Stimulated activated CD8-positive, alpha-beta memory T cell treated with anti-CD3 and anti-CD28 coated beads, Interleukin-15, amount 100 ng/mL, for 1 hour (primary cell): ENCODE data around the gene TIGD4.
"Not testable (repeated sequence)": the region's sequence is repeated elsewhere in the genome, so short reads cannot be mapped to it uniquely, and the experiment has no call there.

ENCODE experiments used
- DNase-seq: peaks from one replicate; pipeline ENCODE4 v3.0.0-alpha.2; 2020; ENCODE audit warnings: low read depth

The TIGD4 gene

GRCh38 chr4:152780267-152780778 lies 793 bp upstream of the TIGD4 start:
- DNase-seq, result no peak

- DNase-seq, result peak; percentile 4
Observed at GRCh38 chr4:152778656-152779512, 646 bp downstream of the TIGD4 start.

- DNase-seq, result no peak
Observed at GRCh38 chr4:152777488-152777887, 2.0 kb downstream of the TIGD4 start.

- no peak for DNase-seq
Observed at GRCh38 chr4:152776352-152776751, 3.2 kb downstream of the TIGD4 start.

- no peak for DNase-seq
Observed at GRCh38 chr4:152773953-152774352, 5.6 kb downstream of the TIGD4 start.

GRCh38 chr4:152773339-152773738 lies 6.2 kb downstream of the TIGD4 start:
- DNase-seq, result no peak

- DNase-seq, result no peak
Observed at GRCh38 chr4:152771741-152772533, 7.6 kb downstream of the TIGD4 start.

GRCh38 chr4:152765069-152765737 lies 14.3 kb downstream of the TIGD4 start:
- DNase-seq, result not testable (repeated sequence)

- DNase-seq, result no peak
Observed at GRCh38 chr4:152763796-152764195, 15.7 kb downstream of the TIGD4 start.

- no peak for DNase-seq
Observed at GRCh38 chr4:152748619-152749018, 30.9 kb downstream of the TIGD4 start.

GRCh38 chr4:152747444-152747843 lies 32.1 kb downstream of the TIGD4 start:
- DNase-seq, result no peak

- DNase-seq, result no peak
Observed at GRCh38 chr4:152738827-152739226, 40.7 kb downstream of the TIGD4 start.

- DNase-seq, result no peak
Observed at GRCh38 chr4:152735906-152736305, 43.6 kb downstream of the TIGD4 start.

GRCh38 chr4:152735396-152735859 lies 44.1 kb downstream of the TIGD4 start:
- no peak for DNase-seq

- no peak for DNase-seq
Observed at GRCh38 chr4:152734699-152735050, 44.9 kb downstream of the TIGD4 start.

GRCh38 chr4:152734015-152734698 lies 45.4 kb downstream of the TIGD4 start:
- DNase-seq, result no peak

- DNase-seq, result no peak
Observed at GRCh38 chr4:152731997-152732396, 47.5 kb downstream of the TIGD4 start.

GRCh38 chr4:152729466-152729865 lies 50.1 kb downstream of the TIGD4 start:
- no peak for DNase-seq

GRCh38 chr4:152728343-152728742 lies 51.2 kb downstream of the TIGD4 start:
- DNase-seq, result no peak

- no peak for DNase-seq
Observed at GRCh38 chr4:152727784-152728183, 51.7 kb downstream of the TIGD4 start.

- DNase-seq, result no peak
Observed at GRCh38 chr4:152724494-152724893, 55.0 kb downstream of the TIGD4 start.

GRCh38 chr4:152723236-152723635 lies 56.3 kb downstream of the TIGD4 start:
- no peak for DNase-seq
